OCI-LY1 (cell line): ENCODE data around the gene PTPN21.

Experiments used
- H2AFZ ChIP-seq: fragments of 200-600 bp; sonication (generic), shearing (Covaris generic); 2 replicates; pipeline ENCODE4 v1.6.0; 2014; ENCODE audit warnings: antibody characterized with exemption, mild to moderate bottlenecking, low read length
- H3F3A ChIP-seq: fragments of 200-600 bp; sonication (generic), shearing (Covaris generic); 2 replicates; pipeline ENCODE4 v1.6.0; 2014; ENCODE audit warnings: mild to moderate bottlenecking, antibody characterized with exemption, low read length, moderate library complexity; ENCODE audit not compliant: insufficient read depth
- H3K27ac ChIP-seq: fragments of 200-600 bp; sonication (generic); 2 replicates; pipeline ENCODE4 v1.5.1; 2014; ENCODE audit warnings: low read length, mixed run types, mild to moderate bottlenecking, low read depth; ENCODE audit not compliant: poor library complexity, severe bottlenecking
- H3K27me3 ChIP-seq: fragments of 200-600 bp; sonication (generic); 2 replicates; pipeline ENCODE4 v1.6.0; 2014; ENCODE audit warnings: antibody characterized with exemption, mild to moderate bottlenecking, low read length, moderate library complexity; ENCODE audit not compliant: insufficient read depth
- H3K36me3 ChIP-seq: fragments of 200-600 bp; sonication (generic); 2 replicates; pipeline ENCODE4 v1.6.1; 2014; ENCODE audit warnings: mild to moderate bottlenecking, antibody characterized with exemption, low read length, moderate library complexity, mixed read lengths; ENCODE audit not compliant: insufficient read depth
- H3K4me1 ChIP-seq: fragments of 200-600 bp; sonication (generic); 2 replicates; pipeline ENCODE4 v1.5.1; 2014; ENCODE audit warnings: mild to moderate bottlenecking, low read length, moderate library complexity; ENCODE audit not compliant: insufficient read depth, severe bottlenecking
- H3K4me2 ChIP-seq: fragments of 200-600 bp; sonication (generic), shearing (Covaris generic); 2 replicates; pipeline ENCODE4 v1.6.1; 2014; ENCODE audit warnings: low read length
- H3K4me3 ChIP-seq: fragments of 200-600 bp; sonication (generic); 2 replicates; pipeline ENCODE4 v1.5.1; 2014; ENCODE audit warnings: low read length, low read depth, mild to moderate bottlenecking, mixed read lengths; ENCODE audit not compliant: poor library complexity, severe bottlenecking
- H3K79me2 ChIP-seq: fragments of 200-600 bp; shearing (Covaris generic); 2 replicates; pipeline ENCODE4 v1.6.1; 2016; ENCODE audit warnings: mixed run types, low read length, mixed read lengths; ENCODE audit not compliant: insufficient read depth
- H3K9ac ChIP-seq: fragments of 200-600 bp; sonication (generic), shearing (Covaris generic); 2 replicates; pipeline ENCODE4 v1.6.1; 2014; ENCODE audit warnings: mild to moderate bottlenecking, low read length, mixed read lengths
- H3K9me2 ChIP-seq: fragments of 200-600 bp; sonication (generic), shearing (Covaris generic); 2 replicates; pipeline ENCODE4 v1.6.1; 2014; ENCODE audit warnings: low read depth, mild to moderate bottlenecking, low read length, mixed read lengths
- H3K9me3 ChIP-seq: fragments of 200-600 bp; shearing (Covaris generic); 2 replicates; pipeline ENCODE4 v1.6.1; 2014; ENCODE audit warnings: low read length, mixed read lengths
- H4K20me1 ChIP-seq: fragments of 200-600 bp; sonication (generic), shearing (Covaris generic); 2 replicates; pipeline ENCODE4 v1.6.0; 2016; ENCODE audit warnings: mild to moderate bottlenecking, low read length; ENCODE audit not compliant: insufficient read depth
- CTCF ChIP-seq: fragments of 200-600 bp; sonication (generic), shearing (Covaris generic); IDR thresholded peaks from 2 replicates; pipeline ENCODE4 v1.5.1; 2017; ENCODE audit warnings: mild to moderate bottlenecking, antibody characterized with exemption, low read length, moderate library complexity, mixed read lengths
- EZH2 ChIP-seq: fragments of 200-600 bp; sonication (generic), shearing (Covaris generic); IDR thresholded peaks from 2 replicates; pipeline ENCODE4 v1.8.0; 2017; ENCODE audit warnings: borderline replicate concordance, mixed run types, mild to moderate bottlenecking, antibody characterized with exemption, low read length, moderate library complexity, mixed read lengths

Gene PTPN21

GRCh38 chr14:88572117-88572516 is 17.3 kb upstream of the PTPN21 start:
- no peaks in the 10 kb centered on the region for H4K20me1 ChIP-seq
- H3K79me2 ChIP-seq = no peaks in the 10 kb centered on the region
- no peak overlapping the region for H3K4me2 ChIP-seq
- TF ChIP-seq EZH2 = no peak
- H3K9me2 ChIP-seq = no peaks in the 10 kb centered on the region
- no peaks in the 10 kb centered on the region for H3F3A ChIP-seq
- H3K27ac ChIP-seq = no peak overlapping the region
- no peaks in the 10 kb centered on the region for H3K4me1 ChIP-seq
- peaks cover 90% of the 10 kb centered on the region for H3K36me3 ChIP-seq
- H3K9ac ChIP-seq = no peak overlapping the region
- no peak overlapping the region for H3K4me3 ChIP-seq
- H3K9me3 ChIP-seq = 0 out of 2 replicates have a peak, but pooled peaks cover 6% of the 10 kb centered on the region
- no peak overlapping the region for H2AFZ ChIP-seq
- no peaks in the 10 kb centered on the region for H3K27me3 ChIP-seq

- Histone ChIP-seq H3K4me3 (no peak overlapping the region), H3K4me1 (peaks cover 12% of the 10 kb centered on the region), H4K20me1 (no peaks in the 10 kb centered on the region), H3K27me3 (no peaks in the 10 kb centered on the region), H3K4me2 (no peak overlapping the region), H3K27ac (no peak overlapping the region), H3F3A (no peaks in the 10 kb centered on the region), H2AFZ (no peak overlapping the region), H3K36me3 (peaks cover 58% of the 10 kb centered on the region), H3K79me2 (0 out of 2 replicates have a peak, but pooled peaks cover 3% of the 10 kb centered on the region), H3K9ac (no peak overlapping the region), H3K9me3 (0 out of 2 replicates have a peak, but pooled peaks cover 6% of the 10 kb centered on the region), H3K9me2 (no peaks in the 10 kb centered on the region)
- TF ChIP-seq CTCF (no peak), EZH2 (no peak)
These were observed 13.4 kb upstream of the PTPN21 start for GRCh38 chr14:88568196-88568595.

- TF ChIP-seq CTCF (no peak), EZH2 (no peak)
- peaks cover 38% of the 10 kb centered on the region for H3K36me3 ChIP-seq
- H4K20me1 ChIP-seq = no peaks in the 10 kb centered on the region
- H3K9me3 ChIP-seq = 0 out of 2 replicates have a peak, but pooled peaks cover 6% of the 10 kb centered on the region
- H3K9me2 ChIP-seq = no peaks in the 10 kb centered on the region
- H3K9ac ChIP-seq = no peak overlapping the region
- H3K79me2 ChIP-seq = 0 out of 2 replicates have a peak, but pooled peaks cover 3% of the 10 kb centered on the region
- H3K27ac ChIP-seq = no peak overlapping the region
- no peak overlapping the region for H3K4me2 ChIP-seq
- no peak overlapping the region for H2AFZ ChIP-seq
- H3K27me3 ChIP-seq = no peaks in the 10 kb centered on the region
- H3K4me3 ChIP-seq = no peak overlapping the region
- no peaks in the 10 kb centered on the region for H3F3A ChIP-seq
- peaks cover 20% of the 10 kb centered on the region for H3K4me1 ChIP-seq
These were observed 10.6 kb upstream of the PTPN21 start for GRCh38 chr14:88565427-88565826.

GRCh38 chr14:88563845-88564244 is 9.0 kb upstream of the PTPN21 start:
- H3F3A ChIP-seq = no peaks in the 10 kb centered on the region
- H3K9me2 ChIP-seq = no peaks in the 10 kb centered on the region

More at GRCh38 chr14:88563845-88564244, 9.0 kb upstream of the PTPN21 start:
- Histone ChIP-seq H3K9ac (peak overlapping the region; percentile 85), H3K4me3 (peak overlapping the region; percentile 89), H3K79me2 (0 out of 2 replicates have a peak, but pooled peaks cover 3% of the 10 kb centered on the region), H3K9me3 (0 out of 2 replicates have a peak, but pooled peaks cover 6% of the 10 kb centered on the region), H2AFZ (no peak overlapping the region), H3K27ac (peak overlapping the region; percentile 1), H3K36me3 (peaks cover 22% of the 10 kb centered on the region), H3K27me3 (no peaks in the 10 kb centered on the region), H4K20me1 (no peaks in the 10 kb centered on the region), H3K4me1 (peaks cover 20% of the 10 kb centered on the region), H3K4me2 (peak overlapping the region; percentile 75)
- TF ChIP-seq EZH2 (no peak), CTCF (no peak)
